Esophagus squamous epithelium (tissue), 5 donors: ENCODE measurements around the gene JPT1. TPM values are rescaled to one million over a fixed set of nuclear protein-coding genes. Genes with fewer than 3 reads are reported as not detected.
"Not testable (repeated sequence)": the region's sequence is repeated elsewhere in the genome, so short reads cannot be mapped to it uniquely, and the experiment has no call there.

ENCODE experiments used
- DNase-seq: peaks from one replicate; lab custom pipeline; 2025; lab: John Stamatoyannopoulos, UW
- H3K27ac ChIP-seq, 4 donors: fragments of 200-600 bp; sonication (generic); one replicate each; pipeline ENCODE4 v1.5.1; 2016 to 2019; ENCODE audit warnings: mild to moderate bottlenecking in 1 of 4
- H3K27me3 ChIP-seq, 4 donors: fragments of 200-600 bp; sonication (generic); 1 replicate in 3 of 4; 2 replicates in 1 of 4; pipeline versions ENCODE4 v1.5.1 to v1.6.0; 2017 to 2021; ENCODE audit warnings: antibody characterized with exemption in 1 of 4
- H3K36me3 ChIP-seq, 3 donors: fragments of 200-600 bp; sonication (generic); one replicate each; pipeline ENCODE4 v1.5.1; 2016 to 2019
- H3K4me1 ChIP-seq, 3 donors: fragments of 200-600 bp; sonication (generic); one replicate each; pipeline ENCODE4 v1.5.1; 2017 to 2019
- H3K4me3 ChIP-seq, 4 donors: fragments of 200-600 bp; sonication (generic); 1 replicate in 3 of 4; 2 replicates in 1 of 4; pipeline ENCODE4 v1.5.1; 2016 to 2019; ENCODE audit warnings: mild to moderate bottlenecking in 2 of 4, moderate library complexity in 1 of 4
- H3K9me3 ChIP-seq, 3 donors: fragments of 200-600 bp; sonication (generic); one replicate each; pipeline ENCODE4 v1.5.1; 2016 to 2019
- CTCF ChIP-seq, 6 experiments: fragments of 450-650 bp in 4 of 6; fragments of 200-600 bp in 2 of 6; sonication (generic) in 2 of 6; IDR thresholded peaks; one replicate each; pipeline ENCODE4 v1.5.1; 2016 to 2019; ENCODE audit warnings: antibody characterized with exemption in 6 of 6, mild to moderate bottlenecking in 4 of 6, moderate library complexity in 4 of 6
- POLR2A ChIP-seq, 4 donors: fragments of 450-650 bp; IDR thresholded peaks; one replicate each; pipeline ENCODE4 v1.6.1; 2017; ENCODE audit warnings: antibody characterized with exemption in 4 of 4, mild to moderate bottlenecking in 4 of 4, moderate library complexity in 3 of 4
- WGBS, 2 donors: methylation state at CpG; one replicate each; pipeline ENCODE4 v1.1.5; 2018; 5-methylcytosine and 5-hydroxymethylcytosine counted together
- intact Hi-C: fragments of 100-400 bp; cut with DNase I; formaldehyde crosslinking; loops from one replicate; pipeline ENCODE4 v1.15.0; 2022
- total RNA-seq, 4 donors: library from RNA; depleted of rRNA; stranded (reverse); fragments of >200 nt; gene quantifications; one replicate each; pipeline ENCODE4 v1.1.0, GENCODE V29; 2016
- donor health status: DM: yes; HTN: yes; CAD: no.

Gene JPT1
- total RNA-seq, 4 donors from 2014 or later = 82.2 to 249 (median 196) TPM

GRCh38 chr17:75159196-75160031 lies 5.1 kb upstream of the JPT1 start:
- peaks cover 9 to 37% (median 15%) of the 10 kb centered on the region in 3 donors for H3K4me1 ChIP-seq
- intact Hi-C loops = no loop called here
- TF ChIP-seq CTCF (IDR thresholded peaks at IDR 0.05) (no peak), POLR2A (IDR thresholded peaks at IDR 0.05) (no peak)
- no peak overlapping the region for H3K4me3 ChIP-seq
- no peaks in the 10 kb centered on the region for H3K9me3 ChIP-seq
- H3K36me3 ChIP-seq = peaks cover 0 to 15% (median 0%) of the 10 kb centered on the region in 3 donors
- no peak for DNase-seq
- H3K27ac ChIP-seq = peak overlapping the region; percentile 28 to 80 (median 72)
- no peaks in the 10 kb centered on the region for H3K27me3 ChIP-seq
- WGBS, 2 donors = 61 to 70% methylated on average over 4 of the region's 4 CpGs

GRCh38 chr17:75158480-75158879 lies 4.2 kb upstream of the JPT1 start:
- H3K27me3 ChIP-seq, intact Hi-C loops, DNase-seq, H3K9me3 ChIP-seq, H3K36me3 ChIP-seq, H3K4me3 ChIP-seq: not testable (repeated sequence)
- Histone ChIP-seq H3K4me1 (peaks cover 9 to 42% (median 18%) of the 10 kb centered on the region in 3 donors), H3K27ac (peak overlapping the region; percentile 6 to 80 (median 72))
- WGBS, 2 donors = 73 to 80% methylated on average over 7 to 8 of the region's 8 CpGs

GRCh38 chr17:75155191-75155601 lies 884 bp upstream of the JPT1 start:
- H3K4me3 ChIP-seq = peak overlapping the region in 2 of 4 donors; percentile 74 to 99
- peak overlapping the region; percentile 19 to 90 (median 82) for H3K27ac ChIP-seq
- WGBS, 2 donors = 30 to 58% methylated on average over 3 of the region's 3 CpGs
- no peaks in the 10 kb centered on the region for H3K9me3 ChIP-seq
- no peak for TF ChIP-seq CTCF (IDR thresholded peaks at IDR 0.05)
- no peak for TF ChIP-seq POLR2A (IDR thresholded peaks at IDR 0.05)
- H3K36me3 ChIP-seq = no peaks in the 10 kb centered on the region
- intact Hi-C loops = no loop called here
- peaks cover 19 to 70% (median 27%) of the 10 kb centered on the region in 3 donors for H3K4me1 ChIP-seq
- no peak for DNase-seq
- H3K27me3 ChIP-seq = no peaks in the 10 kb centered on the region

GRCh38 chr17:75153780-75154194 lies 525 bp downstream of the JPT1 start:
- TF ChIP-seq POLR2A (IDR thresholded peaks at IDR 0.05) = no peak
- no peak for TF ChIP-seq CTCF (IDR thresholded peaks at IDR 0.05)
- no peaks in the 10 kb centered on the region for H3K27me3 ChIP-seq
- DNase-seq = no peak
- peak overlapping the region; percentile 74 to 99 (median 84) for H3K4me3 ChIP-seq
- intact Hi-C loops = no loop called here
- no peaks in the 10 kb centered on the region for H3K36me3 ChIP-seq
- H3K27ac ChIP-seq = peak overlapping the region; percentile 83 to 94 (median 88)
- 0% methylated on average over 3 to 7 of the region's 35 CpGs for WGBS, 2 donors
- no peaks in the 10 kb centered on the region for H3K9me3 ChIP-seq
- H3K4me1 ChIP-seq = peaks cover 19 to 58% (median 22%) of the 10 kb centered on the region in 3 donors

GRCh38 chr17:75152922-75153779 lies 1.2 kb downstream of the JPT1 start:
- no peak for DNase-seq
- WGBS, 2 donors = 3 to 4% methylated on average over 25 to 26 of the region's 28 CpGs
- Histone ChIP-seq H3K36me3 (peaks cover 0 to 5% (median 0%) of the 10 kb centered on the region in 3 donors), H3K9me3 (no peaks in the 10 kb centered on the region), H3K4me3 (peak overlapping the region; percentile 74 to 99 (median 84)), H3K27me3 (no peaks in the 10 kb centered on the region), H3K4me1 (peaks cover 18 to 51% (median 19%) of the 10 kb centered on the region in 3 donors), H3K27ac (peak overlapping the region; percentile 83 to 94 (median 88))
- no peak for TF ChIP-seq POLR2A (IDR thresholded peaks at IDR 0.05)
- intact Hi-C loops = no loop called here
